K562 (cell line): ENCODE measurements around the gene TRAP1. TPM values are rescaled to one million over a fixed set of nuclear protein-coding genes. Genes with fewer than 3 reads are reported as not detected.

Experiments
- ARHGAP35 ChIP-seq: fragments of 450-650 bp; IDR thresholded peaks from 2 replicates; pipeline ENCODE4 v1.6.1; 2018; ENCODE audit not compliant: partially characterized antibody
- CREB1 ChIP-seq, 2 experiments: sonication (generic) in 1 of 2; formaldehyde crosslinking in 1 of 2; IDR thresholded peaks; 2 replicates each; pipeline versions ENCODE4 v1.6.1 to v1.8.0; 2012 to 2022; ENCODE audit warnings: inconsistent platforms in 1 of 2, mild to moderate bottlenecking in 1 of 2, missing genetic modification reagents in 1 of 2, moderate library complexity in 1 of 2
- POLR2AphosphoS2 ChIP-seq: IDR thresholded peaks from 2 replicates; pipeline ENCODE4 v1.6.1; 2012; ENCODE audit warnings: low read length, improper control_type of control experiment
- SP1 ChIP-seq: sonication (generic); formaldehyde crosslinking; IDR thresholded peaks from 2 replicates; pipeline ENCODE4 v1.8.1; 2022; ENCODE audit warnings: mild to moderate bottlenecking, missing genetic modification reagents
- TEAD2 ChIP-seq: fragments of 450-650 bp; IDR thresholded peaks from 2 replicates; pipeline ENCODE4 v1.6.1; 2016; ENCODE audit warnings: missing genetic modification characterization, control low read depth, missing compliant biosample characterization
- ZNF165 ChIP-seq: fragments of 250-450 bp; sonication (Bioruptor Pico); IDR thresholded peaks from 2 replicates; pipeline ENCODE4 v1.4.0; 2020; ENCODE audit warnings: borderline replicate concordance
- ZNF75A ChIP-seq: fragments of 450-650 bp; formaldehyde crosslinking; IDR thresholded peaks from 2 replicates; pipeline ENCODE4 v1.4.0; 2020; ENCODE audit warnings: mild to moderate bottlenecking
- polyA plus RNA-seq, 8 experiments: library from polyadenylated mRNA; depleted of rRNA in 4 of 8; stranded (reverse) in 5 of 8; unstranded in 3 of 8; fragments of >200 nt; fragmentation: Nextera tagmentation in 2 of 8; fragmentation: Illumina TruSeq in 1 of 8; extraction: Ambion mirVana in 2 of 8; extraction: Trizol in 1 of 8; gene quantifications; 2 replicates each; pipeline versions ENCODE4 v1.2.1 to v1.2.3, GENCODE V29; 2011 to 2014; ENCODE audit warnings: inconsistent platforms in 1 of 8, missing spikeins in 1 of 8
- total RNA-seq, 7 experiments: library from RNA; depleted of rRNA in 6 of 7; stranded (reverse); fragments of >200 nt in 6 of 7; fragmentation: Illumina TruSeq in 2 of 7; extraction: Trizol in 2 of 7; gene quantifications; 2 replicates each; pipeline versions ENCODE4 v1.2.1 to v1.2.3, GENCODE V29; 2011 to 2021; ENCODE audit warnings: low replicate concordance in 1 of 7
- TF ChIP-seq, protein P1 (sequence below): fragments of 250-450 bp; sonication (Bioruptor Pico); IDR thresholded peaks from 2 replicates; pipeline ENCODE4 v1.9.0; 2021; ENCODE audit warnings: mild to moderate bottlenecking, inconsistent platforms
- TF ChIP-seq, protein P2 (sequence below): fragments of 250-450 bp; sonication (Bioruptor Pico); IDR thresholded peaks from 2 replicates; pipeline ENCODE4 v1.6.1; 2021; ENCODE audit warnings: mild to moderate bottlenecking
- TF ChIP-seq, protein P3 (sequence below), 2 experiments: fragments of 450-650 bp in 1 of 2; sonication (generic) in 1 of 2; formaldehyde crosslinking in 1 of 2; IDR thresholded peaks; 2 replicates each; pipeline versions ENCODE4 v1.7.1 to v1.9.0; 2016 to 2022; ENCODE audit warnings: inconsistent platforms in 1 of 2, mild to moderate bottlenecking in 1 of 2, missing genetic modification reagents in 1 of 2

Gene TRAP1
- total and polyA plus RNA-seq, 9 of the 15 experiments (the other 6 are each of a cell fraction or from before 2014, with no cell fraction given) = 19.1 to 436 (median 301) TPM

DNA sequence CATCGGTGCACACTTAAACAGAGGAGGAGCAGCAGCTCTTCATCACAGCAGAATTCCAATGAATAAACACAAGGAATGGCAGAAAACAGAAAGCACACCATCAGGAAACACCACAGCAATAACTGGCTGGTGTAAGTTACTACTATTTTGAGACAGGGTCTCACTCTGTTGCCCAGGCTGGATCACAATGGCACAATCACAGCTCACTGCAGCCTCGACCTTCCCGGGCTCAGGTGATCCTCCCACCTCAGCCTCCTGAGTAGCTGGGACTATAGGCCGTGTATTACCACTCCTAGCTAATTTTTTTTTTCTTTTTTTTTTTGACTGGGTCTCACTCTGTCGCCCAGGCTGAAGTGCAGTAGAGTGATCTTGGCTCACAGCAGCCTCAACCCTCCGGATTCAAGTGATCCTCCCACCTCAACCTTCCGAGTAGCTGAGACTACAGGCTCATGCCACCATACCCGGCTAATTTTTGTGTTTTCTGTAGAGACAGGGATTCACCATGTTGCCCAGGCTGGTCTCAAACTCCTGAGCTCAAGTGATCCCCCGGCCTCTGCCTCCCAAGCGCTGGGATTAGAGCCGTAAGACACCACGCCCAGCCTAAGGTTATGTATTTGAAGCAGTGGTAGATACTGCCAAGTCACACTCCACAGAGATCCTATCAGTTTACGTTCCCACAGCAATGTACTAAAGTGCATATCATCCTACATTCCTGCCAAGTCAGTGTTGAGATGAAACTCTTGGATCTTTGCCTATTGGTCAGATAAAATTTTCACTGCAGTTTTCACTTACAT, 20.7 kb downstream of the TRAP1 start (continued):
- TF ChIP-seq, protein P1, sequence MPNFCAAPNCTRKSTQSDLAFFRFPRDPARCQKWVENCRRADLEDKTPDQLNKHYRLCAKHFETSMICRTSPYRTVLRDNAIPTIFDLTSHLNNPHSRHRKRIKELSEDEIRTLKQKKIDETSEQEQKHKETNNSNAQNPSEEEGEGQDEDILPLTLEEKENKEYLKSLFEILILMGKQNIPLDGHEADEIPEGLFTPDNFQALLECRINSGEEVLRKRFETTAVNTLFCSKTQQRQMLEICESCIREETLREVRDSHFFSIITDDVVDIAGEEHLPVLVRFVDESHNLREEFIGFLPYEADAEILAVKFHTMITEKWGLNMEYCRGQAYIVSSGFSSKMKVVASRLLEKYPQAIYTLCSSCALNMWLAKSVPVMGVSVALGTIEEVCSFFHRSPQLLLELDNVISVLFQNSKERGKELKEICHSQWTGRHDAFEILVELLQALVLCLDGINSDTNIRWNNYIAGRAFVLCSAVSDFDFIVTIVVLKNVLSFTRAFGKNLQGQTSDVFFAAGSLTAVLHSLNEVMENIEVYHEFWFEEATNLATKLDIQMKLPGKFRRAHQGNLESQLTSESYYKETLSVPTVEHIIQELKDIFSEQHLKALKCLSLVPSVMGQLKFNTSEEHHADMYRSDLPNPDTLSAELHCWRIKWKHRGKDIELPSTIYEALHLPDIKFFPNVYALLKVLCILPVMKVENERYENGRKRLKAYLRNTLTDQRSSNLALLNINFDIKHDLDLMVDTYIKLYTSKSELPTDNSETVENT (CRISPR knock-in tag) = no peak
- TF ChIP-seq POLR2AphosphoS2 = no peak
- TF ChIP-seq CREB1 (IDR thresholded peaks at IDR 0.05) = no peak
- TF ChIP-seq CREB1 (CRISPR knock-in tag; IDR thresholded peaks at IDR 0.05) = no peak
- no peak for TF ChIP-seq ZNF75A (CRISPR knock-in tag)
- TF ChIP-seq, protein P2, sequence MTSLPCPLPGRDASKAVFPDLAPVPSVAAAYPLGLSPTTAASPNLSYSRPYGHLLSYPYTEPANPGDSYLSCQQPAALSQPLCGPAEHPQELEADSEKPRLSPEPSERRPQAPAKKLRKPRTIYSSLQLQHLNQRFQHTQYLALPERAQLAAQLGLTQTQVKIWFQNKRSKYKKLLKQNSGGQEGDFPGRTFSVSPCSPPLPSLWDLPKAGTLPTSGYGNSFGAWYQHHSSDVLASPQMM (CRISPR knock-in tag) = no peak
- TF ChIP-seq ARHGAP35 = no peak
- peak; percentile 87 for TF ChIP-seq TEAD2 (tag)
- TF ChIP-seq, protein P3, sequence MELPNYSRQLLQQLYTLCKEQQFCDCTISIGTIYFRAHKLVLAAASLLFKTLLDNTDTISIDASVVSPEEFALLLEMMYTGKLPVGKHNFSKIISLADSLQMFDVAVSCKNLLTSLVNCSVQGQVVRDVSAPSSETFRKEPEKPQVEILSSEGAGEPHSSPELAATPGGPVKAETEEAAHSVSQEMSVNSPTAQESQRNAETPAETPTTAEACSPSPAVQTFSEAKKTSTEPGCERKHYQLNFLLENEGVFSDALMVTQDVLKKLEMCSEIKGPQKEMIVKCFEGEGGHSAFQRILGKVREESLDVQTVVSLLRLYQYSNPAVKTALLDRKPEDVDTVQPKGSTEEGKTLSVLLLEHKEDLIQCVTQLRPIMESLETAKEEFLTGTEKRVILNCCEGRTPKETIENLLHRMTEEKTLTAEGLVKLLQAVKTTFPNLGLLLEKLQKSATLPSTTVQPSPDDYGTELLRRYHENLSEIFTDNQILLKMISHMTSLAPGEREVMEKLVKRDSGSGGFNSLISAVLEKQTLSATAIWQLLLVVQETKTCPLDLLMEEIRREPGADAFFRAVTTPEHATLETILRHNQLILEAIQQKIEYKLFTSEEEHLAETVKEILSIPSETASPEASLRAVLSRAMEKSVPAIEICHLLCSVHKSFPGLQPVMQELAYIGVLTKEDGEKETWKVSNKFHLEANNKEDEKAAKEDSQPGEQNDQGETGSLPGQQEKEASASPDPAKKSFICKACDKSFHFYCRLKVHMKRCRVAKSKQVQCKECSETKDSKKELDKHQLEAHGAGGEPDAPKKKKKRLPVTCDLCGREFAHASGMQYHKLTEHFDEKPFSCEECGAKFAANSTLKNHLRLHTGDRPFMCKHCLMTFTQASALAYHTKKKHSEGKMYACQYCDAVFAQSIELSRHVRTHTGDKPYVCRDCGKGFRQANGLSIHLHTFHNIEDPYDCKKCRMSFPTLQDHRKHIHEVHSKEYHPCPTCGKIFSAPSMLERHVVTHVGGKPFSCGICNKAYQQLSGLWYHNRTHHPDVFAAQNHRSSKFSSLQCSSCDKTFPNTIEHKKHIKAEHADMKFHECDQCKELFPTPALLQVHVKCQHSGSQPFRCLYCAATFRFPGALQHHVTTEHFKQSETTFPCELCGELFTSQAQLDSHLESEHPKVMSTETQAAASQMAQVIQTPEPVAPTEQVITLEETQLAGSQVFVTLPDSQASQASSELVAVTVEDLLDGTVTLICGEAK (IDR thresholded peaks at IDR 0.05) = no peak
- TF ChIP-seq, protein P3 (CRISPR knock-in tag; IDR thresholded peaks at IDR 0.05) = no peak
- no peak for TF ChIP-seq ZNF165 (CRISPR knock-in tag)
- no peak for TF ChIP-seq SP1 (CRISPR knock-in tag)
